ENCODE measurements around the gene INKA1.
A peak's percentile ranks its signal among the peaks of the same experiment; 100 is the strongest.

DNA sequence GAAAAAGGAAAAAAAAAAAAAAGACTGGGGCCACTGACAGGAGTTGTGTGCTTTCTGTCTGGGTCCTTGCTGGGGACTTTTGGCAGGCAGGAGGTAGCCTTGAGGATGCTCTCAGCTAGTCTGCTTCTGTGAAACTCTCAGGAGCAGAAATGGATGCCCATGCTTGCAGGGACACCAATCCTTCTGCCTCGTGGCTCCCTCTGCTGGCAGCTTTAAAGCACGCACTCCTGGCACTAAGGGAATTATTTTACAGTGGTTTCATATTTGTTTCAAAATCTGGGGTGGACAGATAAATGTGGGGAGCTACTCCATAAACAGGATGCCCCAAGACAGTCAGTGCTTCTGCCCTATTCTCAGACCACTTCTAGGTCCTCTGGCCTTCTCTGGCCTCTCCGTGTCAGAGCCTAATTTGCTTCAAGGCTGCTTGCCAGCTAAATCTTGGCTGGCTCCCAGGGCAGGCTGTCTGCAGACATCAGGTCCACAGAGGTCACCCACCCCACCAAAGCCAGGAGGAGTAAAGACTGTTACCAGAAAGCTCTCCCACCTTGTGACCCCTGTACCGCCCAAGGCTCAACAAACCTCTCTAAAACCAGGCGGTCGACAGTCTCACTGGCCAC lies 36.2 kb downstream of the INKA1 start:
- TF ChIP-seq TAF1 (conservative IDR thresholded peaks at IDR 0.05) (no peak), GABPA (IDR thresholded peaks at IDR 0.05 in 1 of 2, conservative IDR thresholded peaks at IDR 0.05 in 1 of 2) (no peak), RAD21 (IDR thresholded peaks at IDR 0.05) (peak; percentile 92 to 95), JUND (IDR thresholded peaks at IDR 0.05) (no peak), YY1 (IDR thresholded peaks at IDR 0.05) (peak; percentile 56), SP1 (IDR thresholded peaks at IDR 0.05) (no peak), FOXA1 (IDR thresholded peaks at IDR 0.05) (no peak), NR2F2 (IDR thresholded peaks at IDR 0.05) (no peak)
- TF ChIP-seq, protein P1, sequence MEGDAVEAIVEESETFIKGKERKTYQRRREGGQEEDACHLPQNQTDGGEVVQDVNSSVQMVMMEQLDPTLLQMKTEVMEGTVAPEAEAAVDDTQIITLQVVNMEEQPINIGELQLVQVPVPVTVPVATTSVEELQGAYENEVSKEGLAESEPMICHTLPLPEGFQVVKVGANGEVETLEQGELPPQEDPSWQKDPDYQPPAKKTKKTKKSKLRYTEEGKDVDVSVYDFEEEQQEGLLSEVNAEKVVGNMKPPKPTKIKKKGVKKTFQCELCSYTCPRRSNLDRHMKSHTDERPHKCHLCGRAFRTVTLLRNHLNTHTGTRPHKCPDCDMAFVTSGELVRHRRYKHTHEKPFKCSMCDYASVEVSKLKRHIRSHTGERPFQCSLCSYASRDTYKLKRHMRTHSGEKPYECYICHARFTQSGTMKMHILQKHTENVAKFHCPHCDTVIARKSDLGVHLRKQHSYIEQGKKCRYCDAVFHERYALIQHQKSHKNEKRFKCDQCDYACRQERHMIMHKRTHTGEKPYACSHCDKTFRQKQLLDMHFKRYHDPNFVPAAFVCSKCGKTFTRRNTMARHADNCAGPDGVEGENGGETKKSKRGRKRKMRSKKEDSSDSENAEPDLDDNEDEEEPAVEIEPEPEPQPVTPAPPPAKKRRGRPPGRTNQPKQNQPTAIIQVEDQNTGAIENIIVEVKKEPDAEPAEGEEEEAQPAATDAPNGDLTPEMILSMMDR (IDR thresholded peaks at IDR 0.05; ENCODE audit: low read depth, low read length, missing input control), result peak; percentile 94
- TF ChIP-seq, protein P2, sequence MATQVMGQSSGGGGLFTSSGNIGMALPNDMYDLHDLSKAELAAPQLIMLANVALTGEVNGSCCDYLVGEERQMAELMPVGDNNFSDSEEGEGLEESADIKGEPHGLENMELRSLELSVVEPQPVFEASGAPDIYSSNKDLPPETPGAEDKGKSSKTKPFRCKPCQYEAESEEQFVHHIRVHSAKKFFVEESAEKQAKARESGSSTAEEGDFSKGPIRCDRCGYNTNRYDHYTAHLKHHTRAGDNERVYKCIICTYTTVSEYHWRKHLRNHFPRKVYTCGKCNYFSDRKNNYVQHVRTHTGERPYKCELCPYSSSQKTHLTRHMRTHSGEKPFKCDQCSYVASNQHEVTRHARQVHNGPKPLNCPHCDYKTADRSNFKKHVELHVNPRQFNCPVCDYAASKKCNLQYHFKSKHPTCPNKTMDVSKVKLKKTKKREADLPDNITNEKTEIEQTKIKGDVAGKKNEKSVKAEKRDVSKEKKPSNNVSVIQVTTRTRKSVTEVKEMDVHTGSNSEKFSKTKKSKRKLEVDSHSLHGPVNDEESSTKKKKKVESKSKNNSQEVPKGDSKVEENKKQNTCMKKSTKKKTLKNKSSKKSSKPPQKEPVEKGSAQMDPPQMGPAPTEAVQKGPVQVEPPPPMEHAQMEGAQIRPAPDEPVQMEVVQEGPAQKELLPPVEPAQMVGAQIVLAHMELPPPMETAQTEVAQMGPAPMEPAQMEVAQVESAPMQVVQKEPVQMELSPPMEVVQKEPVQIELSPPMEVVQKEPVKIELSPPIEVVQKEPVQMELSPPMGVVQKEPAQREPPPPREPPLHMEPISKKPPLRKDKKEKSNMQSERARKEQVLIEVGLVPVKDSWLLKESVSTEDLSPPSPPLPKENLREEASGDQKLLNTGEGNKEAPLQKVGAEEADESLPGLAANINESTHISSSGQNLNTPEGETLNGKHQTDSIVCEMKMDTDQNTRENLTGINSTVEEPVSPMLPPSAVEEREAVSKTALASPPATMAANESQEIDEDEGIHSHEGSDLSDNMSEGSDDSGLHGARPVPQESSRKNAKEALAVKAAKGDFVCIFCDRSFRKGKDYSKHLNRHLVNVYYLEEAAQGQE (IDR thresholded peaks at IDR 0.05), result no peak
- TF ChIP-seq, protein P3, sequence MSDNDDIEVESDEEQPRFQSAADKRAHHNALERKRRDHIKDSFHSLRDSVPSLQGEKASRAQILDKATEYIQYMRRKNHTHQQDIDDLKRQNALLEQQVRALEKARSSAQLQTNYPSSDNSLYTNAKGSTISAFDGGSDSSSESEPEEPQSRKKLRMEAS (IDR thresholded peaks at IDR 0.05), result no peak

Data from liver (tissue), 3 donors.